Measurements from ENCODE around the gene ELK3.

DNA sequence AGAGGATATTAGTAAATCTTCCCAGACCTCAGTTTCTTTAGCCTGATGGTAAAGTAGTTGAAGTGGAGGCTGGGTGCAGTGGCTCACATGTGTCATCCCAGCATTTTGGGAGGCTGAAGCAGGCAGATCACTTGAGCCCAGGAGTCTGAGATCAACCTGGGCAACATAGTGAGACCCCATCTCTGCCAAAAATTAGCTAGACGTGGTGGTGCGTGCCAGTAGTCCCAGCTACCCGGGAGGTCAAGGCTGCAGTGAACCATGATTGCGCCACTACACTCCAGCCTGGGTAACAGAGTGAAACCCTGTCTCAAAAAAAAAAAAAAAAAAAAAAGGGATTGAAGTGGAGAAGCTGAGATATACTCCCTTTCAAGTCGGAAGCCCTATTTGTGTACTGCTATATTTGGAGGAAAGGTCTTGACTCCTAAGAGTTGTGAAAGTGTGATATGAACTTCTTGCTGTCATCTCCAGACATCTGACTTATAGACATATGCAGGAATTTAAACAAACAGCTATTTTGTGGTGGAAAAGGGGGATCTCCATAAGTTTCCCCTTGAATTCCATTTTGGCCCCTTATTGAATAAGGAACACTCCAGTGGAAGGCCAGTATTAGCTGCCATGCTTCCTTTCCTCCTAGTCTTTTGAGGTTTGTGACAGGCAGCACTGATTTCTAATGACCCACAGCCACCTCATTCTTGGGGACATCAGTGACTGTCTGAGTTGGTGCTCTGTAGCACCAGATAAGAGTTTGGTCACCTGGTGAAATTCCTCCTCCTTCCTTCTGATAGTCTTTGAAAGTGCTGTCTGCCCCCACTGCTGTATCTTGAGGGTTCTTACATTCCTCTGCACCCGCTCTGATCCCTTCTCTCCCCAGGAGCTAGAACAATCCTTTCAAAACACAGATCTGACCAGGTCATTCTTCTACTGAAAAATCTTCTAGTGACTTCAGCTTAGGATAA is 7.4 kb downstream of the ELK3 start:
- TF ChIP-seq, protein P1, sequence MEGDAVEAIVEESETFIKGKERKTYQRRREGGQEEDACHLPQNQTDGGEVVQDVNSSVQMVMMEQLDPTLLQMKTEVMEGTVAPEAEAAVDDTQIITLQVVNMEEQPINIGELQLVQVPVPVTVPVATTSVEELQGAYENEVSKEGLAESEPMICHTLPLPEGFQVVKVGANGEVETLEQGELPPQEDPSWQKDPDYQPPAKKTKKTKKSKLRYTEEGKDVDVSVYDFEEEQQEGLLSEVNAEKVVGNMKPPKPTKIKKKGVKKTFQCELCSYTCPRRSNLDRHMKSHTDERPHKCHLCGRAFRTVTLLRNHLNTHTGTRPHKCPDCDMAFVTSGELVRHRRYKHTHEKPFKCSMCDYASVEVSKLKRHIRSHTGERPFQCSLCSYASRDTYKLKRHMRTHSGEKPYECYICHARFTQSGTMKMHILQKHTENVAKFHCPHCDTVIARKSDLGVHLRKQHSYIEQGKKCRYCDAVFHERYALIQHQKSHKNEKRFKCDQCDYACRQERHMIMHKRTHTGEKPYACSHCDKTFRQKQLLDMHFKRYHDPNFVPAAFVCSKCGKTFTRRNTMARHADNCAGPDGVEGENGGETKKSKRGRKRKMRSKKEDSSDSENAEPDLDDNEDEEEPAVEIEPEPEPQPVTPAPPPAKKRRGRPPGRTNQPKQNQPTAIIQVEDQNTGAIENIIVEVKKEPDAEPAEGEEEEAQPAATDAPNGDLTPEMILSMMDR (IDR thresholded peaks at IDR 0.05): no peak
- no peak for TF ChIP-seq POLR2A (IDR thresholded peaks at IDR 0.05)

All from lower leg skin (tissue), 3 donors.